ENCODE results near the gene ANK2.

- TF ChIP-seq, protein P1, sequence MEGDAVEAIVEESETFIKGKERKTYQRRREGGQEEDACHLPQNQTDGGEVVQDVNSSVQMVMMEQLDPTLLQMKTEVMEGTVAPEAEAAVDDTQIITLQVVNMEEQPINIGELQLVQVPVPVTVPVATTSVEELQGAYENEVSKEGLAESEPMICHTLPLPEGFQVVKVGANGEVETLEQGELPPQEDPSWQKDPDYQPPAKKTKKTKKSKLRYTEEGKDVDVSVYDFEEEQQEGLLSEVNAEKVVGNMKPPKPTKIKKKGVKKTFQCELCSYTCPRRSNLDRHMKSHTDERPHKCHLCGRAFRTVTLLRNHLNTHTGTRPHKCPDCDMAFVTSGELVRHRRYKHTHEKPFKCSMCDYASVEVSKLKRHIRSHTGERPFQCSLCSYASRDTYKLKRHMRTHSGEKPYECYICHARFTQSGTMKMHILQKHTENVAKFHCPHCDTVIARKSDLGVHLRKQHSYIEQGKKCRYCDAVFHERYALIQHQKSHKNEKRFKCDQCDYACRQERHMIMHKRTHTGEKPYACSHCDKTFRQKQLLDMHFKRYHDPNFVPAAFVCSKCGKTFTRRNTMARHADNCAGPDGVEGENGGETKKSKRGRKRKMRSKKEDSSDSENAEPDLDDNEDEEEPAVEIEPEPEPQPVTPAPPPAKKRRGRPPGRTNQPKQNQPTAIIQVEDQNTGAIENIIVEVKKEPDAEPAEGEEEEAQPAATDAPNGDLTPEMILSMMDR (IDR thresholded peaks at IDR 0.05 in 4 of 5, conservative IDR thresholded peaks at IDR 0.05 in 1 of 5): no peak
- no peak for TF ChIP-seq POLR2A (IDR thresholded peaks at IDR 0.05)
Measured at GRCh38 chr4:113382704-113383103, 333.3 kb downstream of the ANK2 start.
